HG03342 (cell line): ENCODE measurements around the gene FBN1.

ENCODE experiments used
- ATAC-seq: cut with Tn5 transposase; IDR thresholded peaks from one replicate; pipeline ENCODE4 v1.9.1; 2021; ENCODE audit warnings: mild to moderate bottlenecking, moderate library complexity; ENCODE audit not compliant: unreplicated experiment

Gene FBN1

GRCh38 chr15:48408327-48408726 is 237.2 kb downstream of the FBN1 start:
- no peak for ATAC-seq

- ATAC-seq, result no peak
These were observed 237.9 kb downstream of the FBN1 start for GRCh38 chr15:48407646-48408045.

- ATAC-seq, result no peak
These were observed 238.6 kb downstream of the FBN1 start for GRCh38 chr15:48406911-48407310.

GRCh38 chr15:48406266-48406891 is 239.1 kb downstream of the FBN1 start:
- ATAC-seq, result no peak

GRCh38 chr15:48402427-48403177 is 242.9 kb downstream of the FBN1 start:
- peak; percentile 68 for ATAC-seq

GRCh38 chr15:48400086-48400485 is 245.4 kb downstream of the FBN1 start:
- no peak for ATAC-seq

GRCh38 chr15:48397841-48398240 is 247.7 kb downstream of the FBN1 start:
- no peak for ATAC-seq

- ATAC-seq, result no peak
These were observed 249.5 kb downstream of the FBN1 start for GRCh38 chr15:48396020-48396419.

GRCh38 chr15:48395521-48396011 is 249.9 kb downstream of the FBN1 start:
- ATAC-seq, result no peak

- ATAC-seq, result no peak
These were observed 250.5 kb downstream of the FBN1 start for GRCh38 chr15:48394970-48395369.

GRCh38 chr15:48393645-48394506 is 251.6 kb downstream of the FBN1 start:
- ATAC-seq, result no peak

GRCh38 chr15:48392356-48392755 is 253.2 kb downstream of the FBN1 start:
- no peak for ATAC-seq

- no peak for ATAC-seq
These were observed 253.6 kb downstream of the FBN1 start for GRCh38 chr15:48391950-48392349.

- ATAC-seq, result no peak
These were observed 255.8 kb downstream of the FBN1 start for GRCh38 chr15:48389691-48390143.

GRCh38 chr15:48388910-48389309 is 256.6 kb downstream of the FBN1 start:
- no peak for ATAC-seq

GRCh38 chr15:48388016-48388851 is 257.3 kb downstream of the FBN1 start:
- no peak for ATAC-seq

GRCh38 chr15:48385031-48385830 is 260.3 kb downstream of the FBN1 start:
- ATAC-seq, result no peak

GRCh38 chr15:48384616-48385015 is 260.9 kb downstream of the FBN1 start:
- no peak for ATAC-seq

- ATAC-seq, result no peak
These were observed 262.5 kb downstream of the FBN1 start for GRCh38 chr15:48383031-48383430.

GRCh38 chr15:48381861-48382260 is 263.6 kb downstream of the FBN1 start:
- ATAC-seq, result no peak
